Right cardiac atrium (tissue), 5 donors: ENCODE measurements around the gene SPATA21. TPM values are rescaled to one million over a fixed set of nuclear protein-coding genes. Genes with fewer than 3 reads are reported as not detected.

ENCODE experiments used
- ATAC-seq, 2 donors: fragments of 200-7000 bp; cut with Tn5 transposase; one replicate each; pipeline versions ENCODE4 v1.8.0 to v1.9.1; 2020; ENCODE audit warnings: moderate library complexity in 2 of 2, mild to moderate bottlenecking in 1 of 2
- DNase-seq, 3 donors: peaks; one replicate each; pipeline ENCODE4 v3.0.0-alpha.2; 2020
- H3K27ac ChIP-seq: one replicate; pipeline ENCODE4 v1.5.1; 2013; ENCODE audit warnings: mild to moderate bottlenecking, low read length, control low read depth, moderate library complexity
- H3K27me3 ChIP-seq: one replicate; pipeline ENCODE4 v1.6.1; 2013; ENCODE audit not compliant: control insufficient read depth, insufficient read depth
- H3K4me1 ChIP-seq: one replicate; pipeline ENCODE4 v1.6.1; 2013; ENCODE audit warnings: low read length; ENCODE audit not compliant: control insufficient read depth, insufficient read depth
- H3K4me3 ChIP-seq: one replicate; pipeline ENCODE4 v1.5.1; 2013; ENCODE audit warnings: low read length, control low read depth
- H3K9me3 ChIP-seq: one replicate; pipeline ENCODE4 v1.6.1; 2013; ENCODE audit warnings: low read length; ENCODE audit not compliant: control insufficient read depth
- WGBS: extraction: QIAGEN DNeasy Blood & Tissue Kit; methylation state at CpG from one replicate; pipeline ENCODE4 v1.1.7; 2013; 5-methylcytosine and 5-hydroxymethylcytosine counted together
- intact Hi-C, 4 donors: fragments of 100-400 bp; cut with DNase I; formaldehyde crosslinking; loops; one replicate each; pipeline versions ENCODE4 v1.11.0 to v1.14.0; 2022 to 2023
- polyA plus RNA-seq: library from polyadenylated mRNA; stranded (reverse); fragments of 200-250 nt; gene quantifications from one replicate; pipeline ENCODE4 v1.2.3, GENCODE V29; 2013
- total RNA-seq, 4 donors: library from RNA; stranded (reverse); fragmentation: NEBNext Ultra II Directional; extraction: Animal tissue kit (Norgen Biotek cat#: 25700); gene quantifications; one replicate each; pipeline ENCODE4 v1.2.1, GENCODE V29; 2021
- donor health status: healthy with polysubstance abuse.
- donor health status: DM: no; HTN: yes; CAD: no.
- donor health status: DM: no; HTN: no; CAD: no.
- donor health status: DM: no; HTN: yes; CAD: no; lungs with severe emphysema.
- donor health status: DM: yes; HTN: yes; CAD: no.

Gene SPATA21
- total and polyA plus RNA-seq, 5 donors, result 0.23 TPM; not detected in 4

DNA sequence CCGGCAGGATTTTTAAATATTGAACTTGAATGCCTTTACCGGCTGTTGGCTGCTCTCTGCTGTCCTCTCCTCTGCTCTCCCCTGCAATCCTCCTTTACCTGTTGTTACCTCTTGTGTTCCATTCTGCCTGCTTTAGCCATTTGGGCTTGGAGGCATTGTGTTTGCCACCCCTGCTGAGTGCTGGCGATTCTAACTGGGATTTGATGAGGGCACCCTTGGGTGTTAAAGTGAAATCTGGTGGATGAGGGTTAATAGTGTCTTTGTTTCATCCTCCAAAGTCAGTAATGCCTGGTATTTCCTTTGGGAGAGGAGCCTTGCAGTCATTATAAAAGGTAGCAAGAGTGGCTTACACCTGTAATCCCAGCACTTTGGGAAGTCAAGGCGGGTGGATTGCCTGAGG is 60.3 kb downstream of the SPATA21 start:
- ATAC-seq (no peak), DNase-seq (no peak)
- Histone ChIP-seq H3K27me3 (no peaks in the 10 kb centered on the region), H3K27ac (no peak overlapping the region), H3K9me3 (no peaks in the 10 kb centered on the region), H3K4me3 (no peak overlapping the region), H3K4me1 (peaks cover 12% of the 10 kb centered on the region)
- 77% methylated on average over 4 of the region's 4 CpGs for WGBS
- intact Hi-C loops, result no loop called here

DNA sequence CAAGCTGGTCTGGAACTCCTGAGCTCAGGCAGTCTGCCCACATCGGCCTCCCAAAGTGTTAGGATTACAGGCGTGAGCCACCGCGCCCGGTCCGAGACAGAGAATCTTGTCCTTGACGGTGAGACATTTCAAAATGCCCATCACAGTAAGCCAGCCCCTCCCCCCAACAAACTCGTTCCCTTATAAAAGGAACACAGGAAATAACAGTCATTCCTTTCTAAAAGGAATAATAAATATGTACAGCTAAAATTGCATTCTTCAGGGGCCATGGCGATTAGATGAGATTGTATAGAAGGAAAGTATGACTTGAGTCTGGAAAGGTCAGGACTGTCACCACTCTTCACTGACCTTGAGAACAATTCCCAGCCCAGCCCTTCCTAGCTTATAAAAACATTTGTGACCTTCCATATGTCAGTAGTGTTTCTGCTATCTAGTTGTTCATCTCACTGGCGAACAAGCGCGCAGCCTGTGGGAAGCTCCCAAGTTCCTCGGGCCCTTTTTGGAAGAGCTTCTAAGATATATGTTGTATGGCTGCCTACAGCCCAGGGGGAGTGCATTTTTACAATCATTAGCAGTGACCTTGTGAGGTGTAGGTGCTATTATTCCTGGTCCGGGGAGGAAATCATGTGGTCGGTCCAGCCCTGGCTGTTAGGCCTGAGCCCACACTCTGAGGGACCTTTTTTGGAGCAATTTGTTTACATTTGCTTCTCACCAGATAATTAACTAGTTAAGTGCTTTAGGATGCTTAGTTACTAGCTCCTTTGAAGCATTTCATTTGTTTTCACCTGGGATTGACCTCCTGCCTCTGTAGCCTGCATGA is 61.5 kb downstream of the SPATA21 start:
- peaks cover 12% of the 10 kb centered on the region for H3K4me1 ChIP-seq
- no peaks in the 10 kb centered on the region for H3K27me3 ChIP-seq
- H3K4me3 ChIP-seq, result no peak overlapping the region
- H3K27ac ChIP-seq, result peak overlapping the region; percentile 88
- intact Hi-C loops, result no loop called here
- DNase-seq, result peak in 1 of 3 donors; percentile 61
- 43% methylated on average over 15 of the region's 15 CpGs for WGBS
- no peaks in the 10 kb centered on the region for H3K9me3 ChIP-seq
- ATAC-seq, result peak; percentile 50 to 64

DNA sequence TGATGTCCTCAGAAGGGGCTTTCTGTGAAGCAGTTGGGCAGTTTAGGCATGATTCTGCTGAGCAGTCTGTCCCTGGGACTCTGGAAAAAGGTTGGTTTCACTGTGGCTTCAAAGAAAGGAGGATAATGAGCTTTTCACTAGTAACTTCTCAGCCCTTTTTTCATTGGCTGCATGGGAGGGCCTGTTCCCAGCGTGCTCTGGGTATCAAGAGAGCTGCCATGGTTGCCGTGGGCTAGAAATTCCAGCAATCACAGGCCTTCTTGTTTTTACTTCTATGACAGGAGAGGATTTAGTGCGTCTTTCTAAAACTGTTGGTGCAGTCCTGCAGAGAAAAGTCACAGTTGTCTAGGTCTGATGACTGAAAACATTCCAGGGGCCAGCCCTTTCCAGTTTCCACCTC is 63.0 kb downstream of the SPATA21 start:
- no peak overlapping the region for H3K4me3 ChIP-seq
- intact Hi-C loops, result no loop called here
- no peaks in the 10 kb centered on the region for H3K9me3 ChIP-seq
- no peaks in the 10 kb centered on the region for H3K27me3 ChIP-seq
- ATAC-seq (no peak), DNase-seq (no peak)
- WGBS, result 75% methylated on average over 3 of the region's 3 CpGs
- H3K4me1 ChIP-seq, result peaks cover 12% of the 10 kb centered on the region
- H3K27ac ChIP-seq, result no peak overlapping the region

DNA sequence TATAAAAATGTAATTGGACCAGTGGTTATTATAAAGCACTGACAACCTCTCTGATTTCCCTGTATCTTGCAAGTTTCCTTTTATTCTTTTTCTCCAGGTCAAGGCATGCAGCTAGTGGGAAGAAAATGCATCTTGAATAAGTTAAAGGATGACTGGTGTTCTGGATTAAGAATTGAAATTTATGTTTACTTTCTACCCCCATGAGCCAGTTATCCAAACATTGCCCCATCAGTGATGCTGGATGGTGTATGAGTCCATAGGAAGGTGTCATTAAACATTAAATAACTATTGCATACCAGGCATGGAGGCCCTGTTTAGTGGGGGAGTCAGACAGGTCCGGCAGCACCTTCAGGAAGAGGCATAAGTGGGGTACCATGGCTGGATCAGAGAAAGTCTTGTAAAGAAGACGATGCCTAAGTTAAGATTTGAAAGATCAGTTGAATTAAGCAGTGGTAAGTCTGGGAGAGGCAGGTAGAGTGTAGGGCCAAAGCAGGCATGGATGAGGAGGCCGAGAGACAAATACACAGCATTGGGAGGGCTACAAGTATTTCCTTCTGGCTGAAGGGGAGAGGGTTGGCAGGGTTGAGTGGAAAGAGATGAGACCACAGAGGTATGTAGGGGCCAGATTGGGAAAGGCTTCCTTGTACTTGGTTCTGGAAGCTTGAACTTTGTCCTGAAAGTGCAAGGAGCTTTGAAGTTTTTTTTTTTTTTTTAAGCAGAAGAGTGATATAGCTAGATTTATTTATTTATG is 64.5 kb downstream of the SPATA21 start:
- ATAC-seq, result no peak
- intact Hi-C loops, result no loop called here
- WGBS, result 90% methylated on average over 3 of the region's 3 CpGs

DNA sequence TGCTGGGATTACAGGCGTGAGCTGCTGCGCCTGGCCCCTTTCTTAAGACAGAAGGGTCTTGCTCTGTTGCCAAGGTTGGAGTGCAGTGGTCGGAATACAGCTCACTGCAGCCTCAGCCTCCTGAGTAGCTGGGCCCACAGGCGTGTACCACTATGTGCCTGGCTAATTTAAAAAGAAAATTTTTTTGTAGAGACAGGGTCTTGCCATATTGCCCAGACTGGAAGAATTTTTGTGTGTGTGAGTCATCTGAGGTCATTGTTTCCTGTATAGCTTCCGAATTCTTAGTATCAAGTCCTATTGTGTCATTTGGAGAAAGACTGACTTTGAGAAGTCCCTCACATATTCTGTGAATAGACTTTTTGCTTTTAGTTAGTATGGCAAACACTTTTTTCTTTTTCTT is 65.5 kb downstream of the SPATA21 start:
- no peak overlapping the region for H3K4me3 ChIP-seq
- H3K27me3 ChIP-seq, result no peaks in the 10 kb centered on the region
- no peak for ATAC-seq
- peak in 1 of 3 donors; percentile 20 for DNase-seq
- no peak overlapping the region for H3K27ac ChIP-seq
- WGBS, result 79% methylated on average over 5 of the region's 5 CpGs
- H3K4me1 ChIP-seq, result peaks cover 6% of the 10 kb centered on the region
- intact Hi-C loops, result no loop called here
- H3K9me3 ChIP-seq, result no peaks in the 10 kb centered on the region

More for the DNA sequence above, 64.5 kb downstream of the SPATA21 start:
- Histone ChIP-seq H3K27ac (no peak overlapping the region), H3K4me3 (no peak overlapping the region), H3K9me3 (no peaks in the 10 kb centered on the region), H3K27me3 (no peaks in the 10 kb centered on the region), H3K4me1 (peaks cover 7% of the 10 kb centered on the region)
- no peak for DNase-seq

DNA sequence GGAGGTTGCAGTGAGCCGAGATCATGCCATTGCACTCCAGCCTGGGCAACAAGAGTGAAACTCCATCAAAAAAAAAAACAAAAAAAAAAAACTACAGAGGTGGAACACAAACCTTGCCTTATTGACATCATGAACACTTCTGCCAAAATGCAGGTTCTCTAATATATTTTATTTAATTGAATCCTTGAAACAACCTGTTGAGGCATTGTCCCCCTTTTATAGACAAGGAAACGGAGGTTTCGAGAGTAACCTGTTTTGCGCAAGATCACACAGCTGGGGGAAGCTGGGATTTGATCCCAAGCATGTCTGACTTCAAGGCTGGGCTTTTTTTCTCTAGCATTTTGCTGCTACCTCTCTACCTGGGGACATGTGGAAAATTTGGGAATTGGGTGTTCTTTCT is 67.4 kb downstream of the SPATA21 start:
- 85% methylated on average over 4 of the region's 4 CpGs for WGBS
- Histone ChIP-seq H3K4me1 (peaks cover 2% of the 10 kb centered on the region), H3K27me3 (no peaks in the 10 kb centered on the region), H3K9me3 (no peaks in the 10 kb centered on the region), H3K4me3 (no peak overlapping the region), H3K27ac (no peak overlapping the region)
- intact Hi-C loops, result loop anchor here in 1 of 4 donors (10.0 kb wide), 1 partner anchor 295 kb away; the partner anchor contains the start of gene FAM131C
- DNase-seq, result no peak
- no peak for ATAC-seq

DNA sequence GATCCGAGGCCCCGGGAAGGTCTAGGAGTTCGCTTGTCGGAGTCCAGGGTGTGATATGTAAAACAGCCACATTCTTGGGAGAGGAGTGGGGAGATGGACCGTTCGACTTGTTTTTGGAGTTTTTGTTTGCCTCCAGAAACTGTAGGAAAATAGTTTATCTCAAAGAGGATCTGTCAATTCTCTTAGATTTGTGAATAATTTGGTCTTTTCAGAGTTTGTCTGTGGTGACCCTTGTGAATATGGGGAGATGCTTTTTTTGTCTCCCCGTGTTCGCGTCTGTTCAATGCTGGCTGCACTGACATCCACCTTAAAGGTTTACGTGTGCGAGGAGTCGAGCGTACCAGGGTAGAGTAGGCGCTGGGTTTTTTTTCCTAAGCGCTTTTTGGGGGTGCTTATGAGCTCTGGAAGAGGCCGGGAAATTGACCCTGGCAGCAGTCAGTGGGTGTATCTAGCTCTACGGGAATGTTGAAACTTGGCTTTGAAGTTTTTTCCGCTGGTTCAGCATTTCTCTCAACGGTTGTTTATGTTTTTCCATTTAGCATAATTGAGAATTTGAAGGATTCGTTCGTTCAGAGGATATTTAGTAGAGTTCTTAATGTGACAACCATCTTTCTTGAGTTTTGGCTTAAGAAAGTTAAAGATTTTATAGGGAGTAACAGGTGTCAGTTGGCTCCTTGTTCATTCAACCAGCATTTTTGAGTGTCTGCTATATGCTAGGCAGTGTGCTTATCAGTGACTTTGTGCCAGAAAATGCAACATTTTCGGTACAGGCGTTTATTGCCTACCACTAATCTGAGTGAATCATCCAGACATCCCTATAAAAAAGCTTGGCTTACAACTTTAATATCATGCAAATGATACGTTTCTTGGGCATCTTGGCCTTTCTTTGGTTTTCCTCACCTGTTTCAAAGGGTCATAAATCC is 69.0 kb downstream of the SPATA21 start:
- Histone ChIP-seq H3K4me1 (no peaks in the 10 kb centered on the region), H3K9me3 (no peaks in the 10 kb centered on the region), H3K27me3 (no peaks in the 10 kb centered on the region), H3K4me3 (peak overlapping the region; percentile 74), H3K27ac (peak overlapping the region; percentile 96)
- ATAC-seq (peak in 1 of 2 donors; percentile 22), DNase-seq (peak in 1 of 3 donors; percentile 50)
- 2% methylated on average over 24 of the region's 24 CpGs for WGBS
- intact Hi-C loops, result loop anchor here in 1 of 4 donors (10.0 kb wide), 1 partner anchor 293 kb away; the partner anchor contains the start of gene FAM131C

DNA sequence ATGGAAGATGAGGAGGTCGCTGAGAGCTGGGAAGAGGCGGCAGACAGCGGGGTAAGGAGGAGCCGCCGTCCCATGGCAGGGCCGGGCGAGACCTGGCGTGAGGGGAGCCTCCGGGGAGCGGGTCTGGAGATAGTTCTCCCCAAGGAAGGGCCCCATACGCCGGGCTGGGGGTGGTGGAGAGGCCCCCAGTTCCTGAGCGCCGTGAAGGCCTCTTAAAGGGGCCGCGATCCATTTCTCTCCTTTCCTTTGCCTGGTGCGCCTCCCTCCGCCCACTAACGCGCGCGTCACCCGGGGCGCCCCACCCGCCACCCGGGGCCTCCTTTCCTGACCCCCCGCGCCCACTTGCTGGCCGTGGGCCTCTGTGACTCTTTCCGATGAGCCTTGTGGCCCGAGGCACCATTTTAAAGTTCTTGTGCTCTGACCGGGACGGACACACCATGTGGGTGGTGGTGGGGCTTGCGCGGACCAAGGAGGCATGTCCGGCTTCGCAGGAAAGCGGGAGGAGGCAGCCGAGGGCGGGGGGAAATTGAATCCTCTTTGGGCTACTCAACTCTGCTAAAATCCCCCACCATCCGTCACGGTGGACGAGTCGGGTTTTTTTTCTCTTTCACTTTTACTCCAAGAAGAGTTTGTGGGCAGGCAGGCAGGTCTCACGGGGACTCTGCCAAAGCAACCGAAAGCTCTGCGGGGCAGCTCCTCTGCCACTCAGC is 69.8 kb downstream of the SPATA21 start:
- ATAC-seq (peak; percentile 87 to 91), DNase-seq (peak; percentile 89 to 94 (median 93))
- under 1% methylated on average over 47 of the region's 47 CpGs for WGBS
- Histone ChIP-seq H3K27me3 (no peaks in the 10 kb centered on the region), H3K9me3 (no peaks in the 10 kb centered on the region), H3K27ac (peak overlapping the region; percentile 96), H3K4me1 (no peaks in the 10 kb centered on the region), H3K4me3 (peak overlapping the region; percentile 74)
- intact Hi-C loops, result loop anchor here in 1 of 4 donors (10.0 kb wide), 1 partner anchor 293 kb away; the partner anchor contains the start of gene FAM131C

DNA sequence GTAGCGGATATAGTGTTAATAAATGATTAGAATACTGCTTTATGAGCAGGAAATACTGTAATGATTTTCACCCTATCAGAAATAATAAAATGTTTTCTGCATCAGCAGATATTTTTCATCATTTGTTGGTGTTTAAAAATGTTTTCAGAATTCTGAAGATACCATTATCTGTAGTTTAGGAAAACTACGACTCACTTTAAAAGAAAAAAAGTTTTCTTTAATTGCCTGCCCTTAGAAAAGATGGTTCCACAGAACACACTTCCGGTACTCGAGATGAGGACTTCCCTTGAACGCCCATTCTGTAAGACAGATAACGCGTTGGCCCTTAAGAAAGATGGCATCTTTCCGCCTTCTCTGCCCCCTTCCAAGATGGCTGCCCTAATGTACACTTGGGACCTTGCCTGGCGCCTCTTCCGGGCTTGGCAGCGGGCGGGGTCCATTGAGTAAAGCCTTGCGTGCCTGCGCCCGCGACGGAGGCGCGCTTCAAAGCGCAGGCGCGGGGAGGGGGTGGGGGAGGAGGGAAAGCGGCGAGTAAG is 70.4 kb downstream of the SPATA21 start, which contains the start of gene SZRD1:
Gene SZRD1, plus strand, starts transcription at position 521 of the 536 bp plus-strand sequence. CDS start 16 bp downstream, outside the sequence.
- no peaks in the 10 kb centered on the region for H3K4me1 ChIP-seq
- intact Hi-C loops, result loop anchor here in 1 of 4 donors (10.0 kb wide), 1 partner anchor 292 kb away; the partner anchor contains the start of gene FAM131C

More for the DNA sequence above, 70.4 kb downstream of the SPATA21 start, which contains the start of gene SZRD1:
- ATAC-seq, result peak; percentile 92 to 93
- 3% methylated on average over 24 of the region's 24 CpGs for WGBS
- Histone ChIP-seq H3K27ac (peak within 1 kb of the TSS; percentile 96), H3K9me3 (no peaks in the 10 kb centered on the region), H3K27me3 (no peaks in the 10 kb centered on the region), H3K4me3 (peak within 1 kb of the TSS; percentile 74)
- peak; percentile 96 to 99 (median 99) for DNase-seq
